Neural cell (in vitro differentiated cells): ENCODE data around the gene CPVL. TPM values are rescaled to one million over a fixed set of nuclear protein-coding genes. Genes with fewer than 3 reads are reported as not detected.

ENCODE experiments used
- H2AFZ ChIP-seq: fragments of 200-600, 300-800 bp; sonication (generic), shearing (Covaris generic); 2 replicates; pipeline ENCODE4 v1.6.0; 2014; ENCODE audit warnings: low read depth, mild to moderate bottlenecking, antibody characterized with exemption, low read length, moderate library complexity
- H3F3A ChIP-seq: fragments of 200-600 bp; shearing (Covaris generic); 2 replicates; pipeline ENCODE4 v1.6.1; 2016; ENCODE audit warnings: mild to moderate bottlenecking, moderate library complexity, mixed read lengths, antibody characterized with exemption, low read length; ENCODE audit not compliant: insufficient read depth, poor library complexity, severe bottlenecking
- H3K27ac ChIP-seq: fragments of 200-600, 300-800 bp; sonication (generic), shearing (Covaris generic); 2 replicates; pipeline ENCODE4 v1.5.1; 2014; ENCODE audit warnings: mild to moderate bottlenecking, low read length, moderate library complexity
- H3K27me3 ChIP-seq: fragments of 300-800, 200-600 bp; sonication (generic), shearing (Covaris generic); 2 replicates; pipeline ENCODE4 v1.6.0; 2014; ENCODE audit warnings: mild to moderate bottlenecking, low read depth, low read length, moderate library complexity; ENCODE audit not compliant: insufficient read depth
- H3K36me3 ChIP-seq: fragments of 300-800, 200-600 bp; sonication (generic), shearing (Covaris generic); 2 replicates; pipeline ENCODE4 v1.5.1; 2014; ENCODE audit warnings: mild to moderate bottlenecking, antibody characterized with exemption, low read length, moderate library complexity; ENCODE audit not compliant: insufficient read depth
- H3K4me2 ChIP-seq: fragments of 300-800, 200-600 bp; sonication (generic), shearing (Covaris generic); 2 replicates; pipeline ENCODE4 v1.6.0; 2014; ENCODE audit warnings: mild to moderate bottlenecking, low read length
- H3K4me3 ChIP-seq: fragments of 300-800, 200-600 bp; sonication (generic), shearing (Covaris generic); 2 replicates; pipeline ENCODE4 v1.5.1; 2014; ENCODE audit warnings: mild to moderate bottlenecking, low read length, moderate library complexity
- H3K79me2 ChIP-seq: fragments of 200-600 bp; shearing (Covaris generic); replicated peaks from 2 replicates; pipeline ENCODE4 v1.6.0; 2014; ENCODE audit warnings: mild to moderate bottlenecking, low read length, moderate library complexity; ENCODE audit not compliant: insufficient read depth
- H3K9ac ChIP-seq: fragments of 300-800, 200-600 bp; sonication (generic), shearing (Covaris generic); 2 replicates; pipeline ENCODE4 v1.6.1; 2016; ENCODE audit warnings: mild to moderate bottlenecking, low read length, mixed read lengths
- H3K9me2 ChIP-seq: fragments of 200-600 bp; shearing (Covaris generic); 2 replicates; pipeline ENCODE4 v1.6.1; 2016; ENCODE audit warnings: mild to moderate bottlenecking, low read length, mixed read lengths; ENCODE audit not compliant: insufficient read depth
- H3K9me3 ChIP-seq: fragments of 200-600, 300-800 bp; sonication (generic), shearing (Covaris generic); 2 replicates; pipeline ENCODE4 v1.6.1; 2016; ENCODE audit warnings: mild to moderate bottlenecking, mixed run types, low read length, moderate library complexity, mixed read lengths
- H4K20me1 ChIP-seq: fragments of 200-600 bp; shearing (Covaris generic); 2 replicates; pipeline ENCODE4 v1.6.1; 2016; ENCODE audit warnings: mild to moderate bottlenecking, mixed run types; ENCODE audit not compliant: insufficient read depth
- CTCF ChIP-seq: fragments of 450-650 bp; IDR thresholded peaks from 2 replicates; pipeline ENCODE4 v1.5.1; 2014; ENCODE audit warnings: antibody characterized with exemption, mild to moderate bottlenecking, moderate library complexity; ENCODE audit not compliant: poor library complexity, severe bottlenecking
- EP300 ChIP-seq: fragments of 450-650 bp; conservative IDR thresholded peaks from 2 replicates; pipeline ENCODE4 v1.6.1; 2014; ENCODE audit warnings: antibody characterized with exemption, mild to moderate bottlenecking, moderate library complexity; ENCODE audit not compliant: poor library complexity, severe bottlenecking
- EZH2 ChIP-seq: fragments of 200-600, 300-800 bp; shearing (Covaris generic), sonication (generic); IDR thresholded peaks from 2 replicates; pipeline ENCODE4 v1.6.1; 2014; ENCODE audit warnings: antibody characterized with exemption, low read length, borderline replicate concordance, mild to moderate bottlenecking; ENCODE audit not compliant: insufficient read depth, poor library complexity, severe bottlenecking
- MXI1 ChIP-seq: fragments of 450-650 bp; conservative IDR thresholded peaks from 2 replicates; pipeline ENCODE4 v1.6.1; 2014; ENCODE audit warnings: antibody characterized with exemption, mild to moderate bottlenecking; ENCODE audit not compliant: poor library complexity, severe bottlenecking
- POLR2AphosphoS5 ChIP-seq: IDR thresholded peaks from 2 replicates; pipeline ENCODE4 v1.6.1; 2012
- RAD21 ChIP-seq: fragments of 450-650 bp; conservative IDR thresholded peaks from 2 replicates; pipeline ENCODE4 v1.6.1; 2014; ENCODE audit warnings: antibody characterized with exemption, mild to moderate bottlenecking, moderate library complexity
- REST ChIP-seq: IDR thresholded peaks from 2 replicates; pipeline ENCODE4 v1.6.1; 2012; ENCODE audit warnings: borderline replicate concordance
- SMC3 ChIP-seq: fragments of 450-650 bp; conservative IDR thresholded peaks from 2 replicates; pipeline ENCODE4 v1.6.1; 2014; ENCODE audit warnings: antibody characterized with exemption, mild to moderate bottlenecking, moderate library complexity; ENCODE audit not compliant: poor library complexity
- TAF1 ChIP-seq: IDR thresholded peaks from 2 replicates; pipeline ENCODE4 v1.6.1; 2012; ENCODE audit warnings: low read depth
- polyA plus RNA-seq: library from polyadenylated mRNA; depleted of rRNA; stranded (reverse); fragments of >200 nt; gene quantifications from 2 replicates; pipeline ENCODE4 v1.2.3, GENCODE V29; 2014

The CPVL gene
- polyA plus RNA-seq, 1 donor from 2014 or later: 13.0 TPM

- no peak for TF ChIP-seq SMC3
- no peak for TF ChIP-seq TAF1
- no peak for TF ChIP-seq RAD21
- no peak for TF ChIP-seq CTCF
- TF ChIP-seq EZH2: no peak
- no peak for TF ChIP-seq EP300
- no peak for TF ChIP-seq POLR2AphosphoS5
- Histone ChIP-seq H3K79me2 (no peaks in the 10 kb centered on the region), H3K9ac (no peak overlapping the region), H3F3A (no peaks in the 10 kb centered on the region), H3K27ac (no peak overlapping the region), H3K9me2 (no peaks in the 10 kb centered on the region), H3K9me3 (no peaks in the 10 kb centered on the region), H2AFZ (no peak overlapping the region), H4K20me1 (no peaks in the 10 kb centered on the region), H3K4me3 (no peak overlapping the region), H3K4me2 (no peak overlapping the region), H3K36me3 (no peaks in the 10 kb centered on the region), H3K27me3 (peaks cover 1% of the 10 kb centered on the region)
These were observed 6.5 kb downstream of the CPVL start for GRCh38 chr7:29139796-29140195.

- TF ChIP-seq CTCF (no peak), TAF1 (no peak), EP300 (no peak), SMC3 (no peak), POLR2AphosphoS5 (no peak), MXI1 (no peak), EZH2 (no peak), RAD21 (no peak), REST (no peak)
These were observed 7.1 kb downstream of the CPVL start for GRCh38 chr7:29139191-29139590.

More at GRCh38 chr7:29139191-29139590, 7.1 kb downstream of the CPVL start:
- Histone ChIP-seq H3K36me3 (no peaks in the 10 kb centered on the region), H3K4me2 (no peak overlapping the region), H3F3A (no peaks in the 10 kb centered on the region), H3K9me3 (no peaks in the 10 kb centered on the region), H3K4me3 (no peak overlapping the region), H3K9ac (no peak overlapping the region), H2AFZ (no peak overlapping the region), H3K27me3 (no peaks in the 10 kb centered on the region), H3K9me2 (no peaks in the 10 kb centered on the region), H3K79me2 (no peaks in the 10 kb centered on the region), H4K20me1 (no peaks in the 10 kb centered on the region), H3K27ac (no peak overlapping the region)
